Measurements from ENCODE around the gene RTN4IP1. TPM values are rescaled to one million over a fixed set of nuclear protein-coding genes. Genes with fewer than 3 reads are reported as not detected.

The RTN4IP1 gene
- polyA plus RNA-seq (ENCODE audit: insufficient read length) = 12.1 TPM
- long read RNA-seq, donor 1, transcript RTN4IP1-201 (9 exons, 1,682 nt) = major isoform, 5 of 7 reads
- long read RNA-seq, donor 1, partial matches to known transcripts = 0 of 7 reads
- long read RNA-seq, donor 1, other reads (novel, unspliced or antisense) = 0 of 7 reads
- long read RNA-seq, donor 2, transcript RTN4IP1-203 (2 exons, 433 nt) = major isoform, 5 of 6 reads
- long read RNA-seq, donor 2, partial matches to known transcripts = 0 of 6 reads
- long read RNA-seq, donor 2, other reads (novel, unspliced or antisense) = 0 of 6 reads
- long read RNA-seq, donor 3, partial matches to known transcripts = 0 of 5 reads
- long read RNA-seq, donor 3, other reads (novel, unspliced or antisense) = 0 of 5 reads
- long read RNA-seq, donor 4, partial matches to known transcripts = 0 of 1 reads
- long read RNA-seq, donor 4, other reads (novel, unspliced or antisense) = 0 of 1 reads
- long read RNA-seq, donor 5, transcript RTN4IP1-203 (2 exons, 433 nt) = major isoform, 7 of 12 reads
- long read RNA-seq, donor 5, transcript RTN4IP1-201 (9 exons, 1,682 nt) = minor isoform, 5 of 12 reads
- long read RNA-seq, donor 5, partial matches to known transcripts = 0 of 12 reads
- long read RNA-seq, donor 5, other reads (novel, unspliced or antisense) = 0 of 12 reads
- long read RNA-seq, donor 6, partial matches to known transcripts = 0 of 6 reads
- long read RNA-seq, donor 6, other reads (novel, unspliced or antisense) = 0 of 6 reads
- long read RNA-seq, donor 7, partial matches to known transcripts = 0 of 7 reads
- long read RNA-seq, donor 7, other reads (novel, unspliced or antisense) = 0 of 7 reads
- long read RNA-seq, donor 8, partial matches to known transcripts = 0 of 3 reads
- long read RNA-seq, donor 8, other reads (novel, unspliced or antisense) = 0 of 3 reads

GRCh38 chr6:106629103-106629858 is at the start of gene RTN4IP1, which contains the start of gene QRSL1:
Gene RTN4IP1 (minus strand): TSS chr6:106629498. CDS start chr6:106629021, 477 bp downstream.
Gene QRSL1 (plus strand): TSS chr6:106629578. CDS start chr6:106629682, 104 bp downstream.
- peak; percentile 96 for DNase-seq

GRCh38 chr6:106677282-106677681 is 48.0 kb upstream of the RTN4IP1 start:
- DNase-seq = no peak

- DNase-seq = no peak
These were observed 45.4 kb upstream of the RTN4IP1 start for GRCh38 chr6:106674541-106675229.

- no peak for DNase-seq
These were observed 42.4 kb upstream of the RTN4IP1 start for GRCh38 chr6:106671651-106672050.

- DNase-seq = no peak
These were observed 40.9 kb upstream of the RTN4IP1 start for GRCh38 chr6:106670236-106670635.

GRCh38 chr6:106667022-106667402 is 37.7 kb upstream of the RTN4IP1 start:
- DNase-seq = no peak

- DNase-seq = no peak
These were observed 37.2 kb upstream of the RTN4IP1 start for GRCh38 chr6:106666282-106667021.

- no peak for DNase-seq
These were observed 33.2 kb upstream of the RTN4IP1 start for GRCh38 chr6:106662458-106662857.

- DNase-seq = no peak
These were observed 30.6 kb upstream of the RTN4IP1 start for GRCh38 chr6:106659859-106660258.

- no peak for DNase-seq
These were observed 29.2 kb upstream of the RTN4IP1 start for GRCh38 chr6:106658469-106658868.

GRCh38 chr6:106648651-106649308 is 19.5 kb upstream of the RTN4IP1 start:
- no peak for DNase-seq

GRCh38 chr6:106643061-106643460 is 13.8 kb upstream of the RTN4IP1 start:
- DNase-seq = no peak

GRCh38 chr6:106642476-106642875 is 13.2 kb upstream of the RTN4IP1 start:
- DNase-seq = no peak

GRCh38 chr6:106639812-106640211 is 10.5 kb upstream of the RTN4IP1 start:
- no peak for DNase-seq

GRCh38 chr6:106637717-106638341 is 8.5 kb upstream of the RTN4IP1 start:
- DNase-seq = no peak

- no peak for DNase-seq
These were observed 7.9 kb upstream of the RTN4IP1 start for GRCh38 chr6:106637051-106637716.

GRCh38 chr6:106634565-106634964 is 5.3 kb upstream of the RTN4IP1 start:
- DNase-seq = no peak

GRCh38 chr6:106631346-106631745 is 2.0 kb upstream of the RTN4IP1 start:
- DNase-seq = no peak

- no peak for DNase-seq
These were observed 1.1 kb upstream of the RTN4IP1 start for GRCh38 chr6:106630366-106630765.

Measured in left kidney (tissue), 8 donors.